ENCODE results near the gene MACO1.

The MACO1 gene

DNA sequence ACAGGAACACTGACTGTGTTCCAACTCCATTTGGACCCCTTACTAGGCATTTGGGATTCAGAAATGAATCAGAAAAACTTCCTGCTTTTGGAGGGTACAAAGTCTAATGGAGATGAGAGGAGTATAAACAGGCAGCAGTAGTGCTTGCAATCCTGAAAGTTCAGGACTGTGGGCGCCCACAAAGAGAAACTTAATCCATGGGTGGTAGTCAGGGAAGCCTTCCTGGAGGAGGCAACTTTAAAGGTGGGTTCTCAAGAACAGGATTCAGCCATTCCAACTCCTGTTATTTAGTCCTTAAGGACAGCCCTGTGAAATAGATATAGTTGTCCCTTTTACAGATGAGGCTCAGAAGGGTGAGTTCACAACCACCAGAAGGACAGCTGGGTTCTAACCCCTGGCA, 110.7 kb downstream of the MACO1 start:
- TF ChIP-seq, protein P1, sequence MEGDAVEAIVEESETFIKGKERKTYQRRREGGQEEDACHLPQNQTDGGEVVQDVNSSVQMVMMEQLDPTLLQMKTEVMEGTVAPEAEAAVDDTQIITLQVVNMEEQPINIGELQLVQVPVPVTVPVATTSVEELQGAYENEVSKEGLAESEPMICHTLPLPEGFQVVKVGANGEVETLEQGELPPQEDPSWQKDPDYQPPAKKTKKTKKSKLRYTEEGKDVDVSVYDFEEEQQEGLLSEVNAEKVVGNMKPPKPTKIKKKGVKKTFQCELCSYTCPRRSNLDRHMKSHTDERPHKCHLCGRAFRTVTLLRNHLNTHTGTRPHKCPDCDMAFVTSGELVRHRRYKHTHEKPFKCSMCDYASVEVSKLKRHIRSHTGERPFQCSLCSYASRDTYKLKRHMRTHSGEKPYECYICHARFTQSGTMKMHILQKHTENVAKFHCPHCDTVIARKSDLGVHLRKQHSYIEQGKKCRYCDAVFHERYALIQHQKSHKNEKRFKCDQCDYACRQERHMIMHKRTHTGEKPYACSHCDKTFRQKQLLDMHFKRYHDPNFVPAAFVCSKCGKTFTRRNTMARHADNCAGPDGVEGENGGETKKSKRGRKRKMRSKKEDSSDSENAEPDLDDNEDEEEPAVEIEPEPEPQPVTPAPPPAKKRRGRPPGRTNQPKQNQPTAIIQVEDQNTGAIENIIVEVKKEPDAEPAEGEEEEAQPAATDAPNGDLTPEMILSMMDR (IDR thresholded peaks at IDR 0.05; ENCODE audit: extremely low read depth, missing control alignments), result no peak
- no peak for DNase-seq (ENCODE audit: low spot score)

DNA sequence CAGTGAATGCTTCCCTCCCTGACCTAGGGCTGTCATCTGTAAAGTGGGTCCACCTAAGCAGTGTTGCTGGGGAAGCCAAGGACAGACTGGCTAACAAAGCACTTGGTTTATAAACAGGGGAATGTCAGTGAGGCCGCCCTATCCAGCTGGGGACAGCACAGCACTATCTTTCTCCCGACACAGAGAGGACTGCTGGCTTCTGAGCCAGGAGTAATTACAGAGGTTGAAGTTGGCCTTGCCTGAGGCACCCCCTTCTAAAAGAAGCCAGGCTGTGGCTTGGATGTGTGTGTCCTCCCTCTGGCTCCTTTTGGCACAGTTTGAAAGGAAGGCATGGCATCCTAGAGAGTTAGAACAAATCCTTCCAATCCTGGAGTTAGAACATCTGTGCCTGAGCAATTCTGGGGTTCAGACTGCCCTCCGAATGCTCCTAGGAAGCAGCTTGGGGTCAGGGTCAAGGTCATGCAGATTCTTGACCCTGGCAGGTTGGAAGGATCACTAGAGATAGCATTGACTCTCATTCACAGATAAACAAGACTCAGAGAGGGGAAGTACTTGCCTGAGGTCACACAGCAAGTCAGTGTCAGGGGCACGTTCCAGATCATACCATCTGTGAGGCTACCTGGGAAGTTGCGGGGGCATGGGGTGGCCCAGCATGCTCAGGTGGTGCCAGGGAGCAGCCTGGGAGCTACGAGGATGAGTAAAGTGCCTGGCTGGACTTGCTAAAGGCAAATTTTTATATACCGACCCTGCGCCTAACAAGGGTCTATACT, 111.4 kb downstream of the MACO1 start:
- no peak for DNase-seq (ENCODE audit: low spot score)
- TF ChIP-seq, protein P1 (IDR thresholded peaks at IDR 0.05; ENCODE audit: extremely low read depth, missing control alignments), result no peak

GRCh38 chr1:25543005-25543424, 112.3 kb downstream of the MACO1 start:
- TF ChIP-seq, protein P1 (IDR thresholded peaks at IDR 0.05; ENCODE audit: extremely low read depth, missing control alignments), result no peak
- DNase-seq (ENCODE audit: low spot score), result no peak

DNA sequence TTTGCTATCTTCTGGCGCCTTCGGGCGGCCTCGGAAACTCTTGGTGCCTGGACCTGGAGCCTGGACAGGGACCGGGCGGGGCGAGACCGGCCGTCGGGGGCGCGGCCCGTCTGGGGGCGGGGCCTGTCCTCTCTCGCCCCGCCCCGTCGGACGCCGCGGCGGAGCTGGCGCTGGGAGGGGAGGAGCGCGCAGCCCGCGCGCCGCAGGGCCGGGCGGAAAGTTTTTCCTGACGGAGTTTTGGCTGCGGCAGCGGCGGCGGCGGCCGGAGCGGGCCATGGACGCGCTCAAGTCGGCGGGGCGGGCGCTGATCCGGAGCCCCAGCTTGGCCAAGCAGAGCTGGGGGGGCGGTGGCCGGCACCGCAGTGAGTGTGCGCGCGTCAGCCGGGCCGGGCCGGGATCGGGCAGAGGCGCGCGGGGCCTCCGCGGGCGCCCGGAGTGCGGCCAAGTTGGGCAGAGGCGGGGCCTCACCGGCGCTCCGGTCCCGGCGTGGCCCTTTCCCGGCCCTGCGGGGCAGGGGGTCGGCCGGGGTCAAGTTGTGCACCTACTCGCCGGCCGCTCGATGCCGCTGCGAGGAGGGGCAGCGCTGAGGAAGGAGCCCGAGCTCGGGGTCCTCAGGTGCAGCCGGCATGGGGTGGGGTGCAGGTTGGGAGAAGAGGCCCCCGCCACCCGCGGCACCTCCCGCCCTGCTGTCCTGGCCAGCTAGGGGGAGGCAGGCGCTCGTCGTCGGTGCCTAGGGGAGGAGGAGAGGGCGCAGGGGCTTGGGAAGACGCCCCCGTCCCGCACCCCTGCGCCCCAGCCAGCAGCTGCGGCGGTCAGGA, 112.9 kb downstream of the MACO1 start, which contains the start of gene LDLRAP1:
LDLRAP1 (plus strand) TSS at position 182 of the 818 bp plus-strand sequence; CDS start at position 275, 93 bp downstream.
- peak; percentile 95 for DNase-seq (ENCODE audit: low spot score)
- TF ChIP-seq, protein P1 (IDR thresholded peaks at IDR 0.05; ENCODE audit: extremely low read depth, missing control alignments), result no peak

DNA sequence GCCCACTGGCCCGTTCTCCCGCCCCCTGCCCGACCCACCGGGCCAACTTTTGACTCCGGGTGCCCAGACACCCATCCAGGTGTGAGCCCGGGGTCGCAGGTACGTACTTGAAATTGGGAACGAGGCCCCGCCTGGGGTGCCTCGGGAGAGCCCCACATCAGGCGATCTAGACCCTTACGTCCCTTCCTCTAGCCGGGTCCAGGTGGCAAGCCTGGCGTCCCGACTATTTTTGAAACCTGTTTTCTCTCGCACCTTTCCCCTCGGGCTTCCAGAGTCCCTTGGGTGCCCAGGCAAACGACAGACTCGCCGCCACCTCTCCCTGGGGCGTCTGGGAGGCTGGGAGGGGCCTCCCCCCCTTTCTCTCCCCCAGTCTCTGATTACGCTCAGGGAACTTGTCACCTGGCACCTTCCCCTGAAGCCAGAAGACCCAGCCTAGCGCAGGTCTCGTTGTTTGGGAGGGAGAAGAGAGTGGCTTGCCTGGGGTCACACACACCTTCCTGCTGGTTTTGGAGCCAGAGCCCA, 113.6 kb downstream of the MACO1 start:
- TF ChIP-seq, protein P1 (IDR thresholded peaks at IDR 0.05; ENCODE audit: extremely low read depth, missing control alignments), result no peak
- peak; percentile 32 for DNase-seq (ENCODE audit: low spot score)

DNA sequence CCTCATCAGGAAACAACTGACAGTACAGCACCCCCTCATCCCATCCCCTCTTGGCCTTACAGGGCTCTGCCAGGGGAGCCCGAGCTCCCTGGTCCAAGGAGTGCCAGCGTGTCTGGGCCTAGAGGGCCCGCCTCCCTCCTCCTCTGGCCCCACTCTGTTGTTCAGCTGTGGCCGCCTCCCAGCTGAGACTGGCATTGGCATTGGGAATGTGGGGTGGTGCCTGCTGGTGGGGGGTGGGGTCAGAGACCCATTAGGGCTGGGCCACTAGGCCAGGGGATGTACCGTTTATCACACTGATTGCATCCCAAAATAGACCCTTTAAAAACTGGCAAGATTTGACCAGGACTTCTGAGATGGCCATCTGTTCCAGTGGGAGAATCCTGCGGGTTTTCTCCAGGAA, 114.1 kb downstream of the MACO1 start:
- TF ChIP-seq, protein P1 (IDR thresholded peaks at IDR 0.05; ENCODE audit: extremely low read depth, missing control alignments), result no peak
- no peak for DNase-seq (ENCODE audit: low spot score)

DNA sequence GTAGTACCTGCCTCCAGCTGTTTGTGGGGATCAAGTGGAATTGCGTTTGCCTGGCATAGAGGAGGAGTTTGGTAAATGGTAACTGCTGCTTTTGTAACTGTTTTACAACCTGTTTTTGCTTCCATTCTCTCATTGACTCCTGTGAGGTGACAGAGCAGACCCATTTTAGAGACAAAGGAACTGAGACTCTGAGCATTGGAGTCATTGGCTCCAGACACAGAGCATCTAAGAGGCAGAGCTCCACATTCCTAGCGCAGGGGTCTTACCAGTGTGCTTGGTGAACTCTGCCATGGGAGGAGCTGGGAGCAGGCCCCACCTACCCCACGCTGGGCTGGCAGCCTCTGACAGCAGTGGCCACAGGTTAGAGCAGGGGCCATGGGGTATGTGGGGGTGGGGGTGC, 115.1 kb downstream of the MACO1 start:
- TF ChIP-seq, protein P1 (IDR thresholded peaks at IDR 0.05; ENCODE audit: extremely low read depth, missing control alignments), result no peak
- DNase-seq (ENCODE audit: low spot score), result no peak
